Subcutaneous adipose tissue (tissue), 4 donors: ENCODE results near the gene CCDC187. TPM values are rescaled to one million over a fixed set of nuclear protein-coding genes. Genes with fewer than 3 reads are reported as not detected.

Experiments
- total RNA-seq, 4 donors: library from RNA; depleted of rRNA; stranded (reverse); fragments of >200 nt; gene quantifications; one replicate each; pipeline ENCODE4 v1.1.0, GENCODE V29; 2016
- TF ChIP-seq, protein P1 (sequence below): fragments of 450-650 bp; IDR thresholded peaks from one replicate; pipeline ENCODE4 v1.5.1; 2016; ENCODE audit warnings: low read depth, mild to moderate bottlenecking, control low read depth, antibody characterized with exemption, moderate library complexity

CCDC187 gene
- total RNA-seq, 4 donors from 2014 or later, result not detected

DNA sequence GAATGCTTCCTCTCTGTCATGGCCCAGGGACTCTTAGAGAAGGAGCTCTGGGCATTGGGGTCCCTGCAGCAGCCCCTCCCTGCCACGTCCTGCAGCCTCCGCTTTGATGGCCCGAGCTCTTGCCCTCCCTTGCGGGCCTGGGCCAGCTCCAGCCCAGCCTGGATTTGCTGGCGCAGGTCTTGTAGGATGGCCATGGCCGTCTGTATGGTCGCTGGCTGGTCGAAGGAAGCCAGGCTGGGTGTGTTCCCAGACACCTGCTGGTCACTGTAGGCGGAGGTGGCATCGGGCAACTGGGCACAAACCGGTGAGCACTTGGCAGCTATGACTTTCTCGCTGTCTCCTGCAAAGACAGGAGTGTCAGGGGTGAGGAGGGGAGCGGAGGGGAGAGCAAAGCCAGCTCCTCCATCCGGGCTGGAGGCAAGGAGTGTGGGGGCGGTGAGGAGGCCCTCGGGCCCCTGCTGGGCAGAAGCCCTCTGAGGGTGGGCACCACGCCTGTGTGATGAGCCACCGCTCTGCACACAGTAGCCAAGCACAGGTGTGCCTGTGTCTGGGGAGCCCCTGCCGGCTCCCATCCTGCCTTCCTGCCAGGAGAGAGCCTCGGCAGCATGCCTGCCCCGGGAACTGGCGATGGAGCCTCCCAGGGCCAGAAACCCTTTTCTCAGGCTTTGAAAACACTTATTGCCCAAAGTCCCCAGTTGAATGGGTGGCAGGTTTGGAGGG lies 12.4 kb downstream of the CCDC187 start:
- TF ChIP-seq, protein P1, sequence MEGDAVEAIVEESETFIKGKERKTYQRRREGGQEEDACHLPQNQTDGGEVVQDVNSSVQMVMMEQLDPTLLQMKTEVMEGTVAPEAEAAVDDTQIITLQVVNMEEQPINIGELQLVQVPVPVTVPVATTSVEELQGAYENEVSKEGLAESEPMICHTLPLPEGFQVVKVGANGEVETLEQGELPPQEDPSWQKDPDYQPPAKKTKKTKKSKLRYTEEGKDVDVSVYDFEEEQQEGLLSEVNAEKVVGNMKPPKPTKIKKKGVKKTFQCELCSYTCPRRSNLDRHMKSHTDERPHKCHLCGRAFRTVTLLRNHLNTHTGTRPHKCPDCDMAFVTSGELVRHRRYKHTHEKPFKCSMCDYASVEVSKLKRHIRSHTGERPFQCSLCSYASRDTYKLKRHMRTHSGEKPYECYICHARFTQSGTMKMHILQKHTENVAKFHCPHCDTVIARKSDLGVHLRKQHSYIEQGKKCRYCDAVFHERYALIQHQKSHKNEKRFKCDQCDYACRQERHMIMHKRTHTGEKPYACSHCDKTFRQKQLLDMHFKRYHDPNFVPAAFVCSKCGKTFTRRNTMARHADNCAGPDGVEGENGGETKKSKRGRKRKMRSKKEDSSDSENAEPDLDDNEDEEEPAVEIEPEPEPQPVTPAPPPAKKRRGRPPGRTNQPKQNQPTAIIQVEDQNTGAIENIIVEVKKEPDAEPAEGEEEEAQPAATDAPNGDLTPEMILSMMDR, result no peak

DNA sequence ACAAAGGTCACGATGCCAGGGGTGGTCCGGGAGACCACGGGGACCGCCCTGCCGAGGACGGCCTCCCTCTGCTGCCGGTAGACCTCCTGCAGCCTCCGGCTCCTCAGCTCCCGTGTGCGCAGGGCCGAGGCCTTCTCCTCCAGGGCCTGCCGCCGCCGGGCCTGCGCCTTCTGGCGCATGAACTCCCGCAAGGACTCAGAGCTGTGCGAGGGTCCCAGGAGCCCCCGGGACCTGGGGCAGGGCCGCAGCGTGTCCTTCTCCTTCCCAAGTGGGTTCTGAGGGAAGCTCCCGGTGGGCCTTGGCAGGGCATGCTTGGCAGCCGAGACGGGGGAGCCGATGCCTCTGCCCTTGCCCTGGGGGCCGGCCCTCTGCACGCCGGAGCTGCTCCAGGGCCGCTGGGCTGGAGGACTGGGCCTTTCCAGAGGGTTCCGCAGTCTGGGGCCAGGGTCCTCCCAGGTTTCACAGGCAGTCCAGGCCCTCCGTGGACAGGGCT lies 13.3 kb downstream of the CCDC187 start:
- TF ChIP-seq, protein P1, result no peak

DNA sequence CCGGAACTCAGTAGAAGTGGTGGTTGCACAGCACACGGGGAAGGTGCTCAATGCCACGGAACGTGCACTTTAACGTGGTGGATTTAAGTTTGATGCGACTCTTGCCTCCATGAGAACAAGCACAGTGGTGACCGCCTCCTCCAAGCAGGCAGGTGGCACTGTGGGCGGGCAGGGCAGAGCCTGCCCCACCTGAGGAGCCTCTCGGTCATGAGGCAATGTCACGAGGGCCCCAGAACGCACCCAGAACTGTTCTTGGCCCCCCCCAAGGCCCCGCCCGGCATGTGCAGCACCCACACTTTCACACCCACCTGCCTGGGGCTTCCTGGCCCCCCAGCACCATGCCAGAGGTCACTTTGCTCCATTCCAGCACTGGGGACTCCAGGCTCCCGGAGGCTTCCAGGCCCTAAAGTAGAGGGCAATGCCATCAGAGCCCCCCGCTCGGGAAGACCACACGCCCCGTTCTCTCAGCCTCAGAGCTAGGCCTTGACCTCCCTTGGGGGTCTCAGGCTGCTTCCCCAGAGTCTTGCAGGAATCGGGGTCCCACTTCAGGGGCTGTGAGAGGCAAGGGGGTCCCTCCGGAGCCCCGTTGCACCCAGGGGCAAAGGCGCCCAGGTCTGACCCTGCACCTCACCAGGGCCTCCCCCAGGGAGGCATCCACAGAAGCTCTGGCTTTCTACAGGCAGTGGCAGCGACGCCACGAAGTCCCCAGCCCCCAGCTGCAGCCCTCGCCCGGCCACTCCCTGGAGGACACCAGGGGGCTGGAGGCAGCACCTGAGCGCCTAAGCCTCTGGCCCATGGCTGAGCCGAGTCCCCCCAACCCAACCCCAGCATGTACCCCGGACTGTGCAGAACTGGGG lies 14.0 kb downstream of the CCDC187 start:
- TF ChIP-seq, protein P1, result no peak

DNA sequence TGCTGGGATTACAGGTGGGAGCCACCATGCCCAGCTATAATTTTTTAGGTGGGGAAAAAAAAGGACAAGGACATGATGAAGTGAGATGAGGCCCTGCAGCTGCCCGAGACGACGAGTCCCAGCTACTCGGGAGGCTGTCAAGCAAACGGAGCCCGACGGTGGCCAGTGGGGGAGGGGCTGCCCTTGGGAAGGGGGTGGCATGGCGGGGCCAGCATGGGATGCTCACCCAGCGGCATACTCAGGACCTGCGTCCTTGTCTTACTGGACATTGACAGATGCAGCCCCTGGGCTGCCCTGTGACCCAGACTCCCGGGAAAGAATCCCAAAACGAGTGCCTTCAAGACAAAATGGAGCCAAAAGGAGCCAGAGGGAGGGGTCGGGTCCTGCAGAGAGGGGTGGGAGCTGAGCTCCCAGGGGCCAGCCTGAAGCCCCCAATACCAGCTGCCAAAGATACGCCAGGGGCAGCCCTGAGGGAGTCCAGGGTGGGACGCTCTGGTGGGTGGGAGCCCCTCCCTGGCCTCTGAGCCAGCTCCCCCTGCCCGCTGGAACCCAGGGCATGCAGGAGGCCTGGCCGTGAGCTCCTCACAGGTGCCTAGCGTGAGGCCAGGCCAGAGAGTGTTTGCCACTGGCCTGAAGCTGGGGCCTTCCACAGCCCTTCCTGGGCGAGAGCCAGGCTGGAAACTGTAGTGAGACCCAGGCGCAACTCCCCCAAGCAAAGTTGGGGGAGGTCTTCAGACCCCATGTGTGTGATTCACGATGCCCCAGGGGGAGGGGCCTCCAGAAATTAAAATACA lies 15.7 kb downstream of the CCDC187 start:
- TF ChIP-seq, protein P1, result no peak

DNA sequence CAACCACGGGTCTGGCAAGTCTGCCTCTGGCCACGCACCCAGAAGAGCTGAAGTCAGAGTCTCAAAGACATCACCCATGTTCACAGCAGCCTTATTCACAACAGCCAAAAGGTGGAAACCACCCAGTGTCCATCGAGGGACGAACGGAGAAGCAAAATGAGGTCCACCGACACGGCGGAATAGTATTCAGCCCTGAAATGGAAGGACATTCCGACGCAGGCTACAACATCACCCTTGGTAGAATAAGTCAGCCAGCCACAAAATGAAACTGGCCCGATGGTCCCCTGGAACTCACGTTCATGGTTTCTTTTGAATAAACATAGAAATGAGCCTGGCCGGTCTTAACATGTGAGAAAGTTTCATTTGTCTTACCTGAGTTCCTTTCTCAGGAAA lies 16.9 kb downstream of the CCDC187 start:
- TF ChIP-seq, protein P1, result no peak

DNA sequence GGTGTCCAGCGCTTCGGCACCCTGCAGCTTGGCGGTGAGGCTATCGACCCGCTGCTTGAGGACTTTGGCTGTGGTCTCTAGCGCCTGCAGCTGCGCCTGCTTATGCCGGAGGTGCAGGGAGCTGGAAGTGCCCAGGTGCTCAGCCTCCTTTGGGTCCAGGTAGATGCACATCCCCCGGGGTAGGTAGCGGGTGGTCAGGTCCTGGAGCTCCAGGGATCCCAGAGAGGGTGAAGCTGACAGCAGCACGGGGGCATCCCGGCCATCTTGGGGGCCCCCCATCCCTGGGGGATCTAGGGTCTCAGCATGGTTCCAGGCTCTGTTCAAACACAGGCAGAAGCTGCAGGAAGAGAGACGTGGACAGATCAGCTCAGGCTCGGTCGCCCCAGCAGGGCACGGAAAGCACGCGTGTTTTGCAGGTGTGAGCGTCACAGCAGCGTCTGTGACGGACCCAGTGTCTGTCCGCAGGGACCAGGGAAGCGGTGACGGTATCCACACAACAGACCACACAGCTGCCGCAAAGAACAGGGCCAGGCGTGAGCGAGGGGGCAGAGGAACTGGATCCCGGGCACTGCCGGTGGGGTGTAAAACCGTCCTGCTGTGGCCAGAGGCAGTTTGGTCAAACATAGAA lies 17.4 kb downstream of the CCDC187 start:
- TF ChIP-seq, protein P1, result no peak
